Endothelial cell of umbilical vein (primary cell): ENCODE data around the gene NLRP8. TPM values are rescaled to one million over a fixed set of nuclear protein-coding genes. Genes with fewer than 3 reads are reported as not detected.

Experiments used
- BruUV-seq: library from RNA; stranded (reverse); fragments of 400-500 nt; replicated peaks from 2 replicates; lab custom pipeline; 2021; lab: Mats Ljungman, UMichigan
- CTCF ChIA-PET: fragments of 300-600, 350-600 bp; sonication (Branson Sonifier 250); formaldehyde crosslinking; loops from one replicate; lab custom pipeline; 2021; ENCODE audit warnings: antibody characterized with exemption, inconsistent platforms; lab: Charles Lee
- POLR2A ChIA-PET: fragments of 300-600, 350-600 bp; sonication (Branson Sonifier 250); formaldehyde crosslinking; loops from one replicate; lab custom pipeline; 2021; ENCODE audit warnings: antibody characterized with exemption, inconsistent platforms; lab: Charles Lee
- DNase-seq: peaks from one replicate; pipeline ENCODE4 v3.0.0-alpha.2; 2011; ENCODE audit warnings: low read depth, low spot score
- FAIRE-seq: peaks from 2 replicates; lab custom pipeline; 2011; peaks lifted over from hg19 to GRCh38; lab: Jason Lieb, UNC
- H2AFZ ChIP-seq: 2 replicates; pipeline ENCODE4 v1.6.0; 2012; ENCODE audit warnings: low read depth, low read length, control low read depth, inconsistent platforms
- H3K27ac ChIP-seq: 2 replicates; pipeline ENCODE4 v1.5.1; 2011; ENCODE audit warnings: low read depth, mild to moderate bottlenecking, control low read depth, low read length, moderate library complexity; ENCODE audit not compliant: insufficient read depth
- H3K27me3 ChIP-seq, 2 experiments: 2 replicates each; pipeline versions ENCODE4 v1.6.0 to v1.6.1; 2011; ENCODE audit warnings: low read length in 2 of 2, mixed read lengths in 1 of 2; ENCODE audit not compliant: control insufficient read depth in 2 of 2, insufficient read depth in 2 of 2
- H3K36me3 ChIP-seq, 2 experiments: 2 replicates in 1 of 2; 3 replicates in 1 of 2; pipeline ENCODE4 v1.5.1; 2011; ENCODE audit warnings: low read length in 2 of 2, mild to moderate bottlenecking in 1 of 2, moderate library complexity in 1 of 2; ENCODE audit not compliant: control insufficient read depth in 2 of 2, insufficient read depth in 2 of 2; ENCODE audit errors: extremely low read depth in 1 of 2
- H3K4me1 ChIP-seq: 3 replicates; pipeline ENCODE4 v1.5.1; 2011; ENCODE audit warnings: mild to moderate bottlenecking, low read length; ENCODE audit not compliant: control insufficient read depth, insufficient read depth; ENCODE audit errors: extremely low read depth
- H3K4me2 ChIP-seq: 2 replicates; pipeline ENCODE4 v1.6.1; 2011; ENCODE audit warnings: low read length, control low read depth, mixed read lengths; ENCODE audit not compliant: insufficient read depth
- H3K4me3 ChIP-seq, 3 experiments: fragments of 200-600 bp in 1 of 3; sonication (generic), shearing (Covaris generic) in 1 of 3; replicated peaks in 1 of 3; 2 replicates each; pipeline ENCODE4 v1.5.1; 2011 to 2016; ENCODE audit warnings: control low read depth in 3 of 3, low read length in 3 of 3, mild to moderate bottlenecking in 2 of 3, inconsistent platforms in 1 of 3, low read depth in 1 of 3, moderate library complexity in 1 of 3; ENCODE audit not compliant: insufficient read depth in 1 of 3
- H3K79me2 ChIP-seq: 2 replicates; pipeline ENCODE4 v1.6.0; 2012; ENCODE audit warnings: low read length, inconsistent platforms; ENCODE audit not compliant: control insufficient read depth, insufficient read depth
- H3K9ac ChIP-seq: replicated peaks from 2 replicates; pipeline ENCODE3; 2011; ENCODE audit warnings: low read length, control low read depth; ENCODE audit not compliant: insufficient read depth; ENCODE audit errors: extremely low read depth
- H3K9me1 ChIP-seq: replicated peaks from 3 replicates; pipeline ENCODE4 v1.6.0; 2011; ENCODE audit warnings: mild to moderate bottlenecking, low read length; ENCODE audit not compliant: control insufficient read depth, insufficient read depth; ENCODE audit errors: extremely low read depth
- H3K9me3 ChIP-seq: replicated peaks from 2 replicates; pipeline ENCODE4 v1.5.1; 2012; ENCODE audit warnings: low read length, inconsistent platforms; ENCODE audit not compliant: control insufficient read depth, insufficient read depth
- H4K20me1 ChIP-seq: replicated peaks from 2 replicates; pipeline ENCODE3; 2011; ENCODE audit warnings: mild to moderate bottlenecking, low read length; ENCODE audit not compliant: control insufficient read depth, insufficient read depth; ENCODE audit errors: extremely low read depth
- EZH2 ChIP-seq: IDR thresholded peaks from 2 replicates; pipeline ENCODE4 v1.6.1; 2012; ENCODE audit warnings: borderline replicate concordance, low read depth, mild to moderate bottlenecking, moderate library complexity, low read length, inconsistent platforms; ENCODE audit not compliant: severe bottlenecking
- FOS ChIP-seq: IDR thresholded peaks from 2 replicates; pipeline ENCODE4 v1.6.1; 2011; ENCODE audit warnings: mild to moderate bottlenecking, low read length, moderate library complexity, borderline replicate concordance; ENCODE audit not compliant: insufficient read depth
- GATA2 ChIP-seq: IDR thresholded peaks from 2 replicates; pipeline ENCODE4 v1.7.0; 2011; ENCODE audit warnings: low read depth, mild to moderate bottlenecking, moderate library complexity, mixed read lengths, low read length; ENCODE audit not compliant: insufficient read length, insufficient read depth
- JUN ChIP-seq: IDR thresholded peaks from 2 replicates; pipeline ENCODE4 v1.6.1; 2011; ENCODE audit warnings: borderline replicate concordance, low read depth; ENCODE audit not compliant: insufficient read length, insufficient read depth
- MYC ChIP-seq: IDR thresholded peaks from one replicate; pipeline ENCODE4 v1.6.1; 2011; ENCODE audit warnings: mild to moderate bottlenecking, low read depth, low read length
- POLR2A ChIP-seq: IDR thresholded peaks from 2 replicates; pipeline ENCODE4 v1.6.1; 2012; ENCODE audit warnings: low read depth, mild to moderate bottlenecking, control low read depth, low read length
- POLR2AphosphoS5 ChIP-seq: IDR thresholded peaks from 2 replicates; pipeline ENCODE4 v1.6.1; 2012; ENCODE audit warnings: low read depth, mild to moderate bottlenecking, control low read depth, low read length, moderate library complexity; ENCODE audit not compliant: insufficient read depth
- dilution Hi-C: fragments of 300-500 bp; cut with MboI; formaldehyde crosslinking; loops from one replicate; pipeline ENCODE4 v1.15.0; 2019; ENCODE audit warnings: low sequenced_read_pairs; ENCODE audit not compliant: extremely low pct_ligation_motif_present
- intact Hi-C: fragments of 100-400 bp; cut with micrococcal nuclease; formaldehyde crosslinking; loops from one replicate; pipeline ENCODE4 v1.10.0; 2022
- polyA plus RNA-seq, 4 experiments: library from polyadenylated mRNA; depleted of rRNA in 3 of 4; stranded (reverse) in 3 of 4; unstranded in 1 of 4; fragments of >200 nt; gene quantifications; 2 replicates each; pipeline versions ENCODE4 v1.2.1 to v1.2.3, GENCODE V29; 2011 to 2012; ENCODE audit warnings: missing spikeins in 1 of 4
- total RNA-seq: library from RNA; stranded (reverse); gene quantifications from 2 replicates; pipeline ENCODE4 v1.2.3, GENCODE V29; 2021
- TF ChIP-seq, protein P1 (sequence below): IDR thresholded peaks from 2 replicates; pipeline ENCODE4 v1.6.1; 2011; ENCODE audit not compliant: insufficient read depth, insufficient read length
- TF ChIP-seq, protein P2 (sequence below), 2 donors: IDR thresholded peaks; 1 replicate in 1 of 2; 2 replicates in 1 of 2; pipeline ENCODE4 v1.5.1; 2011; ENCODE audit warnings: low read length in 2 of 2, mild to moderate bottlenecking in 2 of 2, moderate library complexity in 2 of 2, control low read depth in 1 of 2, inconsistent platforms in 1 of 2, low read depth in 1 of 2; ENCODE audit not compliant: insufficient read depth in 1 of 2; ENCODE audit errors: extremely low read depth in 1 of 2

Gene NLRP8
- total and polyA plus RNA-seq, 2 donors (not counting 3 experiments of a cell fraction or from before 2014, with no cell fraction given) = not detected

- Histone ChIP-seq H3K79me2 (no peaks in the 10 kb centered on the region), H3K9me3 (peaks cover 2% of the 10 kb centered on the region), H3K4me1 (no peaks in the 10 kb centered on the region), H3K9me1 (no peaks in the 10 kb centered on the region), H3K4me2 (no peak overlapping the region), H3K4me3 (no peak overlapping the region), H2AFZ (no peak overlapping the region), H3K9ac (no peak overlapping the region), H3K36me3 (no peaks in the 10 kb centered on the region), H4K20me1 (no peaks in the 10 kb centered on the region), H3K27ac (no peak overlapping the region), H3K27me3 (no peaks in the 10 kb centered on the region)
- DNase-seq = no peak
- dilution Hi-C loops (no loop called here), intact Hi-C loops (no loop called here)
- ChIA-PET CTCF (no interaction called here), POLR2A (no interaction called here)
- no peak for TF ChIP-seq POLR2A
- TF ChIP-seq, protein P1, sequence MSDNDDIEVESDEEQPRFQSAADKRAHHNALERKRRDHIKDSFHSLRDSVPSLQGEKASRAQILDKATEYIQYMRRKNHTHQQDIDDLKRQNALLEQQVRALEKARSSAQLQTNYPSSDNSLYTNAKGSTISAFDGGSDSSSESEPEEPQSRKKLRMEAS = no peak
- TF ChIP-seq POLR2AphosphoS5 = no peak
- no peak for TF ChIP-seq GATA2
- no peak for TF ChIP-seq JUN
- no peak for TF ChIP-seq EZH2
- no peak for TF ChIP-seq MYC
- no peak for TF ChIP-seq FOS
- TF ChIP-seq, protein P2, sequence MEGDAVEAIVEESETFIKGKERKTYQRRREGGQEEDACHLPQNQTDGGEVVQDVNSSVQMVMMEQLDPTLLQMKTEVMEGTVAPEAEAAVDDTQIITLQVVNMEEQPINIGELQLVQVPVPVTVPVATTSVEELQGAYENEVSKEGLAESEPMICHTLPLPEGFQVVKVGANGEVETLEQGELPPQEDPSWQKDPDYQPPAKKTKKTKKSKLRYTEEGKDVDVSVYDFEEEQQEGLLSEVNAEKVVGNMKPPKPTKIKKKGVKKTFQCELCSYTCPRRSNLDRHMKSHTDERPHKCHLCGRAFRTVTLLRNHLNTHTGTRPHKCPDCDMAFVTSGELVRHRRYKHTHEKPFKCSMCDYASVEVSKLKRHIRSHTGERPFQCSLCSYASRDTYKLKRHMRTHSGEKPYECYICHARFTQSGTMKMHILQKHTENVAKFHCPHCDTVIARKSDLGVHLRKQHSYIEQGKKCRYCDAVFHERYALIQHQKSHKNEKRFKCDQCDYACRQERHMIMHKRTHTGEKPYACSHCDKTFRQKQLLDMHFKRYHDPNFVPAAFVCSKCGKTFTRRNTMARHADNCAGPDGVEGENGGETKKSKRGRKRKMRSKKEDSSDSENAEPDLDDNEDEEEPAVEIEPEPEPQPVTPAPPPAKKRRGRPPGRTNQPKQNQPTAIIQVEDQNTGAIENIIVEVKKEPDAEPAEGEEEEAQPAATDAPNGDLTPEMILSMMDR (IDR thresholded peaks at IDR 0.05; ENCODE audit: extremely low read depth in 1 of 2, insufficient read depth in 1 of 2, low read depth in 1 of 2, low read length in 2 of 2) = no peak
- no peak for FAIRE-seq
- BruUV-seq = no TSS peak
These were observed 48.7 kb upstream of the NLRP8 start for GRCh38 chr19:55898911-55899310.
